WTC11 (cell line): ENCODE measurements around the gene TBL1XR1. TPM values are rescaled to one million over a fixed set of nuclear protein-coding genes. Genes with fewer than 3 reads are reported as not detected.
A peak's percentile ranks its signal among the peaks of the same experiment; 100 is the strongest.

Source experiments
- ATAC-seq: fragments of 200-7000 bp; cut with Tn5 transposase; 2 replicates; pipeline ENCODE4 v1.10.0; 2021; ENCODE audit warnings: mild to moderate bottlenecking, moderate library complexity
- CTCF ChIA-PET: fragments of 300-600 bp; sonication (Branson Sonifier 250); formaldehyde crosslinking; loops from one replicate; lab custom pipeline; 2021; ENCODE audit warnings: antibody characterized with exemption; lab: Charles Lee
- POLR2A ChIA-PET: fragments of 350-600 bp; sonication (Branson Sonifier 250); formaldehyde crosslinking; loops from one replicate; lab custom pipeline; 2021; ENCODE audit warnings: antibody characterized with exemption; lab: Charles Lee
- DNase-seq: peaks from one replicate; pipeline ENCODE4 v3.0.0; 2021; ENCODE audit warnings: low spot score
- H3K27ac Mint-ChIP-seq: 2 replicates; pipeline ENCODE4 v1.8.0; 2021; ENCODE audit warnings: mixed read lengths
- H3K27me3 Mint-ChIP-seq: 2 replicates; pipeline ENCODE4 v1.8.0; 2021; ENCODE audit warnings: low read depth, mild to moderate bottlenecking, moderate library complexity, mixed read lengths
- H3K36me3 Mint-ChIP-seq: 2 replicates; pipeline ENCODE4 v1.8.0; 2021; ENCODE audit warnings: mixed read lengths
- H3K4me1 Mint-ChIP-seq: 2 replicates; pipeline ENCODE4 v1.8.0; 2022; ENCODE audit warnings: mixed read lengths
- H3K4me3 Mint-ChIP-seq: 2 replicates; pipeline ENCODE4 v1.8.0; 2021; ENCODE audit warnings: mild to moderate bottlenecking, moderate library complexity, mixed read lengths
- H3K9me3 Mint-ChIP-seq: 2 replicates; pipeline ENCODE4 v1.8.0; 2021; ENCODE audit warnings: mixed read lengths
- ATF3 ChIP-seq: sonication (generic); formaldehyde crosslinking; conservative IDR thresholded peaks from 2 replicates; pipeline ENCODE4 v1.8.1; 2022; ENCODE audit warnings: mild to moderate bottlenecking, missing genetic modification reagents
- FOXK1 ChIP-seq: sonication (generic); formaldehyde crosslinking; IDR thresholded peaks from 2 replicates; pipeline ENCODE4 v1.8.0; 2022; ENCODE audit warnings: mild to moderate bottlenecking, moderate library complexity, missing genetic modification reagents
- KAT7 ChIP-seq: sonication (generic); formaldehyde crosslinking; IDR thresholded peaks from 2 replicates; pipeline ENCODE4 v1.8.1; 2023; ENCODE audit warnings: missing genetic modification reagents, mild to moderate bottlenecking, borderline replicate concordance
- NFYB ChIP-seq: sonication (generic); formaldehyde crosslinking; conservative IDR thresholded peaks from 2 replicates; pipeline ENCODE4 v1.8.0; 2022; ENCODE audit warnings: low read depth, missing genetic modification reagents
- STAT6 ChIP-seq: sonication (generic); formaldehyde crosslinking; conservative IDR thresholded peaks from 2 replicates; pipeline ENCODE4 v1.8.1; 2023; ENCODE audit warnings: mild to moderate bottlenecking, low read depth, missing genetic modification reagents, moderate library complexity
- ZNF121 ChIP-seq: sonication (generic); formaldehyde crosslinking; IDR thresholded peaks from 2 replicates; pipeline ENCODE4 v1.8.0; 2023; ENCODE audit warnings: missing genetic modification reagents
- ZNF416 ChIP-seq: fragments of 250-450 bp; sonication (Bioruptor Pico); IDR thresholded peaks from 2 replicates; pipeline ENCODE4 v1.9.0; 2021; ENCODE audit warnings: mild to moderate bottlenecking, inconsistent platforms
- ZNF423 ChIP-seq: fragments of 250-450 bp; sonication (Bioruptor Pico); IDR thresholded peaks from 2 replicates; pipeline ENCODE4 v2.1.2; 2022; ENCODE audit warnings: mild to moderate bottlenecking, moderate library complexity
- ZNF425 ChIP-seq: fragments of 250-450 bp; sonication (Bioruptor Pico); conservative IDR thresholded peaks from 2 replicates; pipeline ENCODE4 v1.9.0; 2021; ENCODE audit warnings: mild to moderate bottlenecking
- ZNF512 ChIP-seq: sonication (generic); formaldehyde crosslinking; IDR thresholded peaks from 2 replicates; pipeline ENCODE4 v1.8.1; 2022; ENCODE audit warnings: missing genetic modification reagents, borderline replicate concordance
- ZNF532 ChIP-seq: fragments of 250-450 bp; sonication (Bioruptor Pico); IDR thresholded peaks from 2 replicates; pipeline ENCODE4 v1.9.0; 2021; ENCODE audit warnings: mild to moderate bottlenecking, borderline replicate concordance
- total RNA-seq: library from RNA; stranded (reverse); gene quantifications from 3 replicates; pipeline ENCODE4 v1.2.3, GENCODE V29; 2021

Gene TBL1XR1
- total RNA-seq, 1 experiment from 2014 or later, result 148 TPM

- no peak for TF ChIP-seq KAT7 (CRISPR knock-in tag)
- TF ChIP-seq ZNF532 (CRISPR knock-in tag), result no peak
- TF ChIP-seq ATF3, result no peak
- no peak for TF ChIP-seq STAT6 (CRISPR knock-in tag)
- no peak for TF ChIP-seq ZNF416
These were observed 2.0 kb upstream of the TBL1XR1 start (continued) for GRCh38 chr3:177199206-177199760.

- ATAC-seq, result peak; percentile 66
- ChIA-PET POLR2A (interaction anchor here (0.7 to 6.0 kb wide), 3 partner anchors 15 to 162 kb away, joined by 3 to 78 read pairs (median 6); no protein-coding TSS in a partner anchor), CTCF (interaction anchor here (0.6 to 1.1 kb wide), 4 partner anchors 13 to 162 kb away, joined by 3 to 11 read pairs (median 4); no protein-coding TSS in a partner anchor)
- peaks cover 3% of the 10 kb centered on the region for H3K36me3 Mint-ChIP-seq
- TF ChIP-seq ZNF423, result peak; percentile 80
- no peak for TF ChIP-seq ZNF512 (CRISPR knock-in tag)
- TF ChIP-seq ZNF425 (CRISPR knock-in tag), result no peak
- no peak for TF ChIP-seq FOXK1 (CRISPR knock-in tag)
- TF ChIP-seq ZNF121, result no peak
- no peak for TF ChIP-seq NFYB
- H3K27me3 Mint-ChIP-seq, result no peaks in the 10 kb centered on the region; the same call in 1 of the 2 replicates
- peak overlapping the region; percentile 84 for H3K27ac Mint-ChIP-seq
- peaks cover 47% of the 10 kb centered on the region for H3K4me1 Mint-ChIP-seq
- H3K4me3 Mint-ChIP-seq, result peak overlapping the region; percentile 63
- H3K9me3 Mint-ChIP-seq, result peaks cover 2% of the 10 kb centered on the region; the same call in 1 of the 2 replicates
- peak; percentile 76 for DNase-seq
These were observed 612 bp upstream of the TBL1XR1 start for GRCh38 chr3:177197727-177198460.
